Measurements from ENCODE around the gene COA1.

DNA sequence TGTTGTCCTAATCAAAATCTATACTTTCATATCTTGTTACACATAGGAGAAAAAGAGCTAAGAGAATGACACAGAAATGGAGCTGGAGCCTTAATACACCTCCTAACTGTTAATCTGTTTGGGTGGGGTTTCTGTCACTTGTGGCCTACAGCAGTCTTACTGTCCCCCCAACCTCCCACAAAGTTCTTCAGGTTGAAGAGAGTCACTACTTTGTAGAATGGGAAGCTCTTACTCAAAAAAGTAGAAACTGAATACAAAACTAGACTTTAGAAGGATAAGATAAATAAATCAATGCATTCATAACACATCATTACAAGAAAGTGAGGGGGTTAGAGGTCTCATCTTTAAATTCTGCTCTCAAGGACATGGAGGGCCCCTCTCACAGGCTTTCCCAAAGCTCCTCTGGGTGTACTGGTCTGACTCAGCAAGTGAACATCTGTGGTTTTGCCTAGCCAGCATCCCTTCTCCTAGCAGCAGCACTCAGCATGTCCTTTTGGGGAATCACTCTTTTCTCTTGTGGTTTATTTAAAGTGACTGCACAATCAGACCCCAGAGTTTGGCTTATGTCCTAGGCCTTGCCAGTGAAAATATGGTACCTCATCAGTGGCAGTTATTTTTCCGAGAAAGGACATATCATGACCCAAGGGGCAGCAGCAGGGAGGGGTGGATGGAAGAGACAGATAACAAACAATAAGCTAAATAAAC is 27.2 kb upstream of the COA1 start:
- no peak for TF ChIP-seq CTCF (IDR thresholded peaks at IDR 0.05)
- no peak for TF ChIP-seq POLR2A (IDR thresholded peaks at IDR 0.05)

Data from testis (tissue), 2 donors.